ENCODE data around the gene CYLD.

DNA sequence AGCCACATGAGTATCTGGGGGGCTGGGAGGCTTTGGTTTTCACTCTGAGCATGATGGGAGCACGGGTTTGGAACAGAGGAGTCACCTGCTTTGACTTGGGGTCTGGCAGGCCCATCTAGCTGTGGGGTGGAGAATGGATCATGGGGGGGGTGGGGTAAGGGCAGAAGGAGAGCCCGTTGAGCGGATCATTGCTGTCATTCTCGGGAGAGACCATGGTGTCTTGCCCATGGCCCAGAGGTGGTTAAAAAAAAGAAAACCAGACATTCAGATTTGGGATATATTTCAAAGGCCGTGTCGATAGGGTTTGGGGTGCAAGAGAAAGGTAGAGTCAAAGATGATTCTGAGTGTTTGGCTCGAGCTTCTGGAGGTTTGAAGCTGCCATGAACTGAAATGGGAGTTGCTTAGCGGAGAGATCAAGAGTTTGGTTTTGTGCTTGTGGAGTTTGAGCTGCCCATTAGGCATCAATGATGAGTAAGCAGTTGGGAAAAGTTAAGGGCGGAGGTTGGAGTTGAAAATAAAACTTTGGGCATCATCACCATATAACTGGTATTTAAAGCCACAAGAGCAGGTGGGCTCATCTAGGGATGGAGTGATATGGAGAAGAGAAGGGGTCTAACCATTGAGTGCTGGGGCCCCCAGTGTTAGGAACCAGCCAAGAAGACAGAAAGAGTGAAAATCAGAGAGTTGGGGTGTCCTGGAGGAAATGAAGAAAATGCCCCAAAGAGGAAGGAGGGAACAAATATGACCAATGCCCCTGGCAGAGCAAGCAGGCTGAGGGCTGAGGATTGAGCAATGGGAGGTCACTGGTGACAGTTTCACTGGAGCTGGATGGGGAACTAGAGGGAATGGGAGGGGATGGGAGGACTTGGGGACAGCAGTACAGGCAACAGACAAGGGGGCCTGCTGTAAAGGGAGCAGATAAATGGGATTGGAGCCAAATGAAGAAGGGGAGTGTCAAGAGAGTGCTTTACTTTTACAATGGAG, 46.6 kb upstream of the CYLD start:
- TF ChIP-seq, protein P1, sequence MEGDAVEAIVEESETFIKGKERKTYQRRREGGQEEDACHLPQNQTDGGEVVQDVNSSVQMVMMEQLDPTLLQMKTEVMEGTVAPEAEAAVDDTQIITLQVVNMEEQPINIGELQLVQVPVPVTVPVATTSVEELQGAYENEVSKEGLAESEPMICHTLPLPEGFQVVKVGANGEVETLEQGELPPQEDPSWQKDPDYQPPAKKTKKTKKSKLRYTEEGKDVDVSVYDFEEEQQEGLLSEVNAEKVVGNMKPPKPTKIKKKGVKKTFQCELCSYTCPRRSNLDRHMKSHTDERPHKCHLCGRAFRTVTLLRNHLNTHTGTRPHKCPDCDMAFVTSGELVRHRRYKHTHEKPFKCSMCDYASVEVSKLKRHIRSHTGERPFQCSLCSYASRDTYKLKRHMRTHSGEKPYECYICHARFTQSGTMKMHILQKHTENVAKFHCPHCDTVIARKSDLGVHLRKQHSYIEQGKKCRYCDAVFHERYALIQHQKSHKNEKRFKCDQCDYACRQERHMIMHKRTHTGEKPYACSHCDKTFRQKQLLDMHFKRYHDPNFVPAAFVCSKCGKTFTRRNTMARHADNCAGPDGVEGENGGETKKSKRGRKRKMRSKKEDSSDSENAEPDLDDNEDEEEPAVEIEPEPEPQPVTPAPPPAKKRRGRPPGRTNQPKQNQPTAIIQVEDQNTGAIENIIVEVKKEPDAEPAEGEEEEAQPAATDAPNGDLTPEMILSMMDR (conservative IDR thresholded peaks at IDR 0.05; ENCODE audit: low read depth, low read length), result no peak
- no peak for TF ChIP-seq CEBPB (IDR thresholded peaks at IDR 0.05; ENCODE audit: low read depth, low read length)
- TF ChIP-seq RAD21 (IDR thresholded peaks at IDR 0.05; ENCODE audit: low read length), result no peak
- TF ChIP-seq POLR2A (IDR thresholded peaks at IDR 0.05; ENCODE audit: low read depth, low read length), result no peak
- TF ChIP-seq, protein P2, sequence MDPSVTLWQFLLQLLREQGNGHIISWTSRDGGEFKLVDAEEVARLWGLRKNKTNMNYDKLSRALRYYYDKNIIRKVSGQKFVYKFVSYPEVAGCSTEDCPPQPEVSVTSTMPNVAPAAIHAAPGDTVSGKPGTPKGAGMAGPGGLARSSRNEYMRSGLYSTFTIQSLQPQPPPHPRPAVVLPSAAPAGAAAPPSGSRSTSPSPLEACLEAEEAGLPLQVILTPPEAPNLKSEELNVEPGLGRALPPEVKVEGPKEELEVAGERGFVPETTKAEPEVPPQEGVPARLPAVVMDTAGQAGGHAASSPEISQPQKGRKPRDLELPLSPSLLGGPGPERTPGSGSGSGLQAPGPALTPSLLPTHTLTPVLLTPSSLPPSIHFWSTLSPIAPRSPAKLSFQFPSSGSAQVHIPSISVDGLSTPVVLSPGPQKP (IDR thresholded peaks at IDR 0.05; ENCODE audit: borderline replicate concordance, low read depth, low read length), result no peak
- TF ChIP-seq SMC3 (IDR thresholded peaks at IDR 0.05; ENCODE audit: low read depth, low read length), result no peak
- no peak for TF ChIP-seq MAZ (IDR thresholded peaks at IDR 0.05; ENCODE audit: borderline replicate concordance, low read depth, low read length)
- TF ChIP-seq MXI1 (IDR thresholded peaks at IDR 0.05; ENCODE audit: borderline replicate concordance, low read depth, low read length), result no peak
- TF ChIP-seq RFX5 (IDR thresholded peaks at IDR 0.05; ENCODE audit: low read depth, low read length), result no peak
- TF ChIP-seq BHLHE40 (IDR thresholded peaks at IDR 0.05; ENCODE audit: low read depth, low read length), result no peak
- TF ChIP-seq RCOR1 (IDR thresholded peaks at IDR 0.05; ENCODE audit: insufficient replicate concordance, low read length), result no peak
- TF ChIP-seq, protein P3, sequence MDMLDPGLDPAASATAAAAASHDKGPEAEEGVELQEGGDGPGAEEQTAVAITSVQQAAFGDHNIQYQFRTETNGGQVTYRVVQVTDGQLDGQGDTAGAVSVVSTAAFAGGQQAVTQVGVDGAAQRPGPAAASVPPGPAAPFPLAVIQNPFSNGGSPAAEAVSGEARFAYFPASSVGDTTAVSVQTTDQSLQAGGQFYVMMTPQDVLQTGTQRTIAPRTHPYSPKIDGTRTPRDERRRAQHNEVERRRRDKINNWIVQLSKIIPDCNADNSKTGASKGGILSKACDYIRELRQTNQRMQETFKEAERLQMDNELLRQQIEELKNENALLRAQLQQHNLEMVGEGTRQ (IDR thresholded peaks at IDR 0.05; ENCODE audit: low read depth, low read length), result no peak

All from IMR-90 (cell line).